Left ventricle myocardium inferior (tissue), 1 donor: ENCODE data around the gene PLA2G4D. TPM values are rescaled to one million over a fixed set of nuclear protein-coding genes. Genes with fewer than 3 reads are reported as not detected.

Source experiments
- DNase-seq: peaks from one replicate; pipeline ENCODE4 v3.0.0-alpha.2; 2020
- H3K27ac ChIP-seq: fragments of 200-600 bp; replicated peaks from 2 replicates; pipeline ENCODE4 v1.8.0; 2021
- H3K27me3 ChIP-seq: fragments of 200-600 bp; 2 replicates; pipeline ENCODE4 v1.8.0; 2021; ENCODE audit warnings: low read depth
- H3K36me3 ChIP-seq: fragments of 200-600 bp; 2 replicates; pipeline ENCODE4 v1.8.0; 2021
- H3K4me1 ChIP-seq: fragments of 200-600 bp; 2 replicates; pipeline ENCODE4 v1.8.0; 2021
- H3K4me3 ChIP-seq: fragments of 200-600 bp; 2 replicates; pipeline ENCODE4 v1.8.0; 2021; ENCODE audit warnings: mild to moderate bottlenecking, moderate library complexity
- H3K9me3 ChIP-seq: fragments of 200-600 bp; replicated peaks from 2 replicates; pipeline ENCODE4 v1.8.0; 2021
- CTCF ChIP-seq: fragments of 200-600 bp; IDR thresholded peaks from 2 replicates; pipeline ENCODE4 v1.8.0; 2021; ENCODE audit warnings: antibody characterized with exemption, mild to moderate bottlenecking, borderline replicate concordance
- intact Hi-C: fragments of 100-400 bp; cut with micrococcal nuclease; formaldehyde crosslinking; loops from one replicate; pipeline ENCODE4 v1.11.0; 2022
- total RNA-seq: library from RNA; stranded (reverse); fragmentation: NEBNext Ultra II Directional; extraction: Animal tissue kit (Norgen Biotek cat#: 25700); gene quantifications from one replicate; pipeline ENCODE4 v1.2.1, GENCODE V29; 2021
- donor health status: DM: no; HTN: yes; CAD: no; lungs with severe emphysema.

The PLA2G4D gene
- total RNA-seq, 1 donor from 2014 or later = not detected

DNA sequence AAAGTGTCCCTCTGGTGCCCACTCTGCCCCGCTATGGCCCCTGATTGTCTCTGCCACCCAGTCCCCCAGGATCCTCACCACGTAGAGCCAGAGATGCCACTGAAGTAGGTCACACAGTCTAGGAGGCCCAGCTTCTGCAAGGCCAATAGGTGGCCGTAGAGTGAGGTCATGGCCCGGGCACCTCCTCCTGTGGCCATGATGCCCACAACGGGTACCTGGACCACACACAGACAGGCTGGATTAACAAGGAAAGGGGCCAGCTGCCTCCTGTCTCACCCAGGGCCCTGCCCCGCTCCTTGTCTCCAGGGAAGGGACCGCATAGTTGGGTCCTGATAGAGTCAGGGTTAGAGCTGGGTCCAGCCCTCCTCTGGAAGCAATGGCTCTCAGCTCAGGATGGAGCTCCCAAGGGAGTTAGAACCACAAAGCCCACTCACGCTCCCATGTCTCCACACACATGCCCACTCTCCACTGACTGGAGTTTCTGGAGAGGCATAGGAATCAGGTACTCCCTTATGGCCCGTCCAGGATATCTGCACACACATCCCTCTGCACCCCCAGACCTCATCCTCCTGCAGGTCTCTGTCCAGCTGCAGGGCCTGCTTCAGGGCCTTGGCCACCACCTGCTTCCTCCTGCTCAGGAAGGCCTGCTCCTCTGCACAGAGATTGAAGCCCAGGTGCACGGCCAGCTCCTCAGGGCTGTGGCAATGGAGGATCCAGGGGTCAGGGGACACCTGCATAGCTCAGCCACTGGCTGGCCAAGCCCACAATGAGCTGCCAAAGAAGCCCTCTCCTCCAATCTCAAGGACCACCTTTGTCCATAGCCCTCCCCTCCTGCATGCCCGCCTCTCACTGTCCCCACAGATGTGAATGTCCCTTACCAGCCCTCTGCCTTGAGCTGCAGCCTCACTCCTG, 13.2 kb downstream of the PLA2G4D start:
- peaks cover 38% of the 10 kb centered on the region for H3K27me3 ChIP-seq
- H3K9me3 ChIP-seq = no peaks in the 10 kb centered on the region
- intact Hi-C loops = no loop called here
- no peak for TF ChIP-seq CTCF
- no peak overlapping the region for H3K4me3 ChIP-seq
- H3K36me3 ChIP-seq = no peaks in the 10 kb centered on the region
- no peaks in the 10 kb centered on the region for H3K4me1 ChIP-seq
- no peak overlapping the region for H3K27ac ChIP-seq
- DNase-seq = no peak

DNA sequence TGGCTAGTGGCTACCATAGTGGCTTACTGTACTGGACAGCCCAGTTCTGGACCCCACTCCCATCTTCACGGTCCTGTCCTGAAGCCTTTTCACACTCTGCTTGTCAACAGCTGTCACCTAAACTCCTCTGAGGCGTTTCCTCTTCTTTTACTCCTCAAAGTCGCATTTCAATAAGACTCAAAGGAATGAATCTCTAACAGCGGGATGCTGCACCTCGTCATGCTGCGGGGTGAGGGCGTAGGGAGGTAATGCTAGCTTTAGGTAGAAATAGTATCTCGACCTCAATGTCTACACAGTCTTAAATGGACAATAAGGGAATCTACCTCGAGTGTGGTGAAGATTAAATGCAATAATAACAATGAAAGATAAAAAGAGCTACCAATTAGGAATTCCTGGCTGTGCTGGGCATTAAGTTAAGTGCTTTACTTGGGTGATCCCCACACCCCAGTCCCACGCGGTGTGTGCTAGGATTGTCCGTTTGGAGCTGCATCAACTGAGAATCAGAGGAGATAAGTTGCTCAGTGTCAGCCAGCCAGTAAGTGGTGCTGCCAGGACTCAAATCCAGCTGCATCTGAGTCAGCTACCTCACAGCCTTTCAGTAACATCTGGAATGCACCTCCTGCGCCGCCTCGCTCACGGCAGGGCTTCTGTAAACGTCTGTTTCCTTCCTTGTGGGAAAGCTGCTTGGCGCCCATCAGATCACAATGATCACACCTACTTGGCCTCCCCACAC, 14.0 kb downstream of the PLA2G4D start:
- Histone ChIP-seq H3K9me3 (no peaks in the 10 kb centered on the region), H3K36me3 (no peaks in the 10 kb centered on the region), H3K4me3 (no peak overlapping the region), H3K27me3 (peaks cover 38% of the 10 kb centered on the region), H3K4me1 (no peaks in the 10 kb centered on the region), H3K27ac (no peak overlapping the region)
- TF ChIP-seq CTCF = no peak
- intact Hi-C loops = no loop called here
- no peak for DNase-seq

GRCh38 chr15:42079401-42079908, 14.9 kb downstream of the PLA2G4D start:
- H3K36me3 ChIP-seq = no peaks in the 10 kb centered on the region
- no peak overlapping the region for H3K4me3 ChIP-seq
- H3K9me3 ChIP-seq = no peaks in the 10 kb centered on the region
- no peak overlapping the region for H3K27ac ChIP-seq
- no peak for DNase-seq
- no peak for TF ChIP-seq CTCF
- intact Hi-C loops = loop anchor here (10.0 kb wide), 1 partner anchor 55 kb away; no protein-coding TSS in a partner anchor
- H3K27me3 ChIP-seq = peaks cover 30% of the 10 kb centered on the region
- no peaks in the 10 kb centered on the region for H3K4me1 ChIP-seq

- DNase-seq = no peak
- Histone ChIP-seq H3K4me3 (no peak overlapping the region), H3K36me3 (no peaks in the 10 kb centered on the region), H3K27ac (no peak overlapping the region), H3K9me3 (no peaks in the 10 kb centered on the region), H3K4me1 (no peaks in the 10 kb centered on the region), H3K27me3 (peaks cover 24% of the 10 kb centered on the region)
- intact Hi-C loops = loop anchor here (10.0 kb wide), 1 partner anchor 56 kb away; no protein-coding TSS in a partner anchor
- TF ChIP-seq CTCF = no peak
Observed at GRCh38 chr15:42078903-42079302, 15.5 kb downstream of the PLA2G4D start.

GRCh38 chr15:42077689-42078088, 16.7 kb downstream of the PLA2G4D start:
- H3K27ac ChIP-seq = no peak overlapping the region
- H3K4me1 ChIP-seq = no peaks in the 10 kb centered on the region
- TF ChIP-seq CTCF = no peak
- H3K27me3 ChIP-seq = peaks cover 12% of the 10 kb centered on the region
- DNase-seq = no peak
- intact Hi-C loops = loop anchor here (10.0 kb wide), 1 partner anchor 57 kb away; no protein-coding TSS in a partner anchor
- H3K4me3 ChIP-seq = no peak overlapping the region
- no peaks in the 10 kb centered on the region for H3K36me3 ChIP-seq
- H3K9me3 ChIP-seq = no peaks in the 10 kb centered on the region
